Kidney (tissue), 14 donors: Measurements from ENCODE around the gene PIK3R1. TPM values are rescaled to one million over a fixed set of nuclear protein-coding genes. Genes with fewer than 3 reads are reported as not detected.

Experiments used
- DNase-seq, 5 donors: peaks; one replicate each; pipeline ENCODE4 v3.0.0-alpha.2; 2013 to 2020
- FAIRE-seq: peaks from 2 replicates; lab custom pipeline; 2012; peaks lifted over from hg19 to GRCh38; lab: Jason Lieb, UNC
- H3K27ac ChIP-seq, 2 donors: one replicate each; pipeline ENCODE4 v1.7.0; 2013; ENCODE audit warnings: low read depth in 2 of 2, low read length in 2 of 2, inconsistent platforms in 1 of 2
- H3K27me3 ChIP-seq: one replicate; pipeline ENCODE4 v1.7.1; 2013; ENCODE audit warnings: low read length, inconsistent platforms; ENCODE audit not compliant: control insufficient read depth, insufficient read depth
- H3K36me3 ChIP-seq, 3 donors: one replicate each; pipeline versions ENCODE4 v1.7.0 to v1.7.1; 2013; ENCODE audit warnings: low read length in 3 of 3, control low read depth in 1 of 3, inconsistent platforms in 1 of 3; ENCODE audit not compliant: insufficient read depth in 3 of 3, control insufficient read depth in 2 of 3
- H3K4me1 ChIP-seq, 3 donors: one replicate each; pipeline versions ENCODE4 v1.7.0 to v1.7.1; 2013; ENCODE audit warnings: low read length in 3 of 3, inconsistent platforms in 1 of 3, low read depth in 1 of 3; ENCODE audit not compliant: control insufficient read depth in 2 of 3, insufficient read depth in 2 of 3
- H3K4me3 ChIP-seq, 3 donors: one replicate each; pipeline versions ENCODE4 v1.7.0 to v1.8.1; 2013; ENCODE audit warnings: low read length in 3 of 3, control low read depth in 1 of 3, inconsistent platforms in 1 of 3
- H3K9ac ChIP-seq, 3 donors: one replicate each; pipeline versions ENCODE4 v1.7.0 to v1.7.1; 2013; ENCODE audit warnings: low read length in 3 of 3, control low read depth in 1 of 3, inconsistent platforms in 1 of 3
- H3K9me3 ChIP-seq, 3 donors: one replicate each; pipeline versions ENCODE4 v1.7.0 to v1.7.1; 2013; ENCODE audit warnings: low read length in 3 of 3, control low read depth in 1 of 3, inconsistent platforms in 1 of 3; ENCODE audit not compliant: control insufficient read depth in 2 of 3, insufficient read depth in 1 of 3
- intact Hi-C: fragments of 100-400 bp; cut with DNase I; formaldehyde crosslinking; loops from one replicate; pipeline ENCODE4 v1.11.1; 2022
- polyA plus RNA-seq: library from polyadenylated mRNA; stranded (reverse); fragments of 350-450 nt; fragmentation: Illumina TruSeq; extraction: RNeasy Lipid Tissue Mini Kit (QIAGEN cat#74804); gene quantifications from one replicate; pipeline ENCODE4 v1.2.3, GENCODE V29; 2014; ENCODE audit warnings: low read depth, low replicate concordance; ENCODE audit not compliant: insufficient read depth
- total RNA-seq: library from RNA; stranded (reverse); fragmentation: NEBNext Ultra II Directional; extraction: Animal tissue kit (Norgen Biotek cat#: 25700); gene quantifications from one replicate; pipeline ENCODE4 v1.2.1, GENCODE V29; 2021
- TF ChIP-seq, protein P1 (sequence below): IDR thresholded peaks from 3 replicates; pipeline ENCODE4 v1.5.1; 2012; ENCODE audit warnings: mild to moderate bottlenecking, moderate library complexity, borderline replicate concordance; ENCODE audit not compliant: insufficient read depth; ENCODE audit errors: extremely low read depth
- donor health status: control.
- donor health status: control.
- donor health status: control.
- donor health status: control.
- donor health status: control.
- donor health status: DM: yes; HTN: yes; CAD: no.
- donor health status: Normal renal cell carcinoma (clear cell type).

PIK3R1 gene
- total and polyA plus RNA-seq, 2 donors from 2014 or later: 26.6 to 138 TPM

DNA sequence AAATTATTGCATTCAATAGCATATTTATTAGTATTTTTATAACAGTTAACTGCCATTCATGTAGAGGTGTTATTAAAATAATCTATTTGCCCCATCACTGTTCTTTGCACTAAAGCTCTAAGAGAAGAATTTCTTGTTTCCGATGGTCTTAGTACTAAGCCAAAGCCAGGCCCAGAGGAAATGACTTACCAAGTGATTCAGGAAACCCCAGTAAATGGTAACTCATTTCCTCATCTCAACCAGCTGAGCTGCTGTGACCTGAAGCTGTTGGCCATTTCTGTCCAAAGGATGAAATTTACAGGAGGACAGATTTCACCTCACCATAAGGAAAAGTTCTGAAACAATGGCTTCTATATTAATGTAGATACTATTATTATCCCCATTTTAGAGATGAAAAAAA lies 117.0 kb downstream of the PIK3R1 start:
- H3K27ac ChIP-seq: no peak overlapping the region
- no peaks in the 10 kb centered on the region for H3K27me3 ChIP-seq
- DNase-seq (no peak), FAIRE-seq (no peak)
- intact Hi-C loops: no loop called here
- TF ChIP-seq, protein P1, sequence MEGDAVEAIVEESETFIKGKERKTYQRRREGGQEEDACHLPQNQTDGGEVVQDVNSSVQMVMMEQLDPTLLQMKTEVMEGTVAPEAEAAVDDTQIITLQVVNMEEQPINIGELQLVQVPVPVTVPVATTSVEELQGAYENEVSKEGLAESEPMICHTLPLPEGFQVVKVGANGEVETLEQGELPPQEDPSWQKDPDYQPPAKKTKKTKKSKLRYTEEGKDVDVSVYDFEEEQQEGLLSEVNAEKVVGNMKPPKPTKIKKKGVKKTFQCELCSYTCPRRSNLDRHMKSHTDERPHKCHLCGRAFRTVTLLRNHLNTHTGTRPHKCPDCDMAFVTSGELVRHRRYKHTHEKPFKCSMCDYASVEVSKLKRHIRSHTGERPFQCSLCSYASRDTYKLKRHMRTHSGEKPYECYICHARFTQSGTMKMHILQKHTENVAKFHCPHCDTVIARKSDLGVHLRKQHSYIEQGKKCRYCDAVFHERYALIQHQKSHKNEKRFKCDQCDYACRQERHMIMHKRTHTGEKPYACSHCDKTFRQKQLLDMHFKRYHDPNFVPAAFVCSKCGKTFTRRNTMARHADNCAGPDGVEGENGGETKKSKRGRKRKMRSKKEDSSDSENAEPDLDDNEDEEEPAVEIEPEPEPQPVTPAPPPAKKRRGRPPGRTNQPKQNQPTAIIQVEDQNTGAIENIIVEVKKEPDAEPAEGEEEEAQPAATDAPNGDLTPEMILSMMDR: no peak
- H3K4me3 ChIP-seq: no peak overlapping the region
- no peaks in the 10 kb centered on the region for H3K4me1 ChIP-seq
- no peaks in the 10 kb centered on the region for H3K9me3 ChIP-seq
- H3K36me3 ChIP-seq: no peaks in the 10 kb centered on the region
- no peak overlapping the region for H3K9ac ChIP-seq

DNA sequence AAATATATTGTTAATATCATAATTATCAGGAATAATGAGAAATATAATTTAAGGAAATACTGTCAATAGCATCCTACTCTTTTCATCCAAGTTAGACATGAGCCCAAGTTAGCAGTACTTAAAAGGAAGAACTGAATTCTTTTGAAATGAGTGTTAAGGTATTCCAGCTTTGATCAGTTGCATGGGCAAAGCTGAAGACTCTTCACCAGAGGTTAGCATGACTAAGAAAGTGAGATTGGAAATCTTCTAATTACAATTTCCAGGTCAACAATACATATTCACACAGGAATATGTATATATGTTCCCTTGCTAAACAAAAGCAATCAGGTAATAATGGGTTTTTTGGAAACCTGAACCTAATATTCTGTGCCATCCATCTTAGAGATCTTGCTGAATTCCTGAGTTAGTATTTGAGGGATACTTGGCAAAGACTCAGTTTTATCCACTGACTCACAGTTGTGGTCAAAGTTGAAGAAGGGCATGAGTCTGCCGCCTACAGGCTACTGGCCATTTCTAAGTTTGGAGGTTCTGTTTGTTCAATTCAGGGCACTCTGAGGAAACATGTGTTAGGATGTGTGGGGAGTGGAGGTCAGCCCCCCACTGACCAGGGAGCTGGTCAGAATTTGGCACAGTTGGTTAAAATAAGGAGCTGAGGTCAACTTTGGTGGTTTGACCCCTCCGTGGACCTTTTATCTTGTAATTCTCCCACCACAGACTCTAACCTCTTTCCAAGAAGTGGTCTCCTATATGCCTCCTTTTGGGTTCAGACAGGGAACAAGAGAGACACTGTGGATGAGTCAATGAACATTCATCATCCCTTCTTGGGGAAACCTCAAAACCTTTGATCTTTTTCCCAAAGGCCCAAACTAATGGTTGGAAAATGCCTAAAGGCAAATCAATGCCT lies 118.3 kb downstream of the PIK3R1 start:
- no peaks in the 10 kb centered on the region for H3K36me3 ChIP-seq
- intact Hi-C loops: no loop called here
- H3K9me3 ChIP-seq: no peaks in the 10 kb centered on the region
- FAIRE-seq (no peak), DNase-seq (no peak)
- H3K4me3 ChIP-seq: no peak overlapping the region
- H3K9ac ChIP-seq: no peak overlapping the region
- no peak overlapping the region for H3K27ac ChIP-seq
- TF ChIP-seq, protein P1: peak; percentile 11
- no peaks in the 10 kb centered on the region for H3K4me1 ChIP-seq
- H3K27me3 ChIP-seq: no peaks in the 10 kb centered on the region

DNA sequence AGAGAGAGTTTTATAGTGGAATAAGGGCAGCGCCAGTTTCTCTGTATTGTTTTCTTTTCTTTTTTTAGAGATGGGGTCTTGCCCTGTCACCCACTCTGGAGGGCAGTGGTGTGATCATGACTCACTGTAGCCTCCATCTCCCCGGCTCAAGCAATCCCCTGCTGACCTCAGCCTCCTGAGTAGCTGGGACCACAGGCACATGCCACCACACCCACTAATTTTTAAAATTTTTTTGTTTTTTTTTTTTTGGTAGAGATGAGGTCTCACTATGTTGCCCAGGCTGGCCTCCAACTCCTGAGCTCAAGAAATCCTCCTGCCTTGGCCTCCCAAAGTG lies 119.0 kb downstream of the PIK3R1 start:
- Histone ChIP-seq H3K27me3 (no peaks in the 10 kb centered on the region), H3K36me3 (no peaks in the 10 kb centered on the region), H3K9ac (no peak overlapping the region), H3K9me3 (no peaks in the 10 kb centered on the region), H3K27ac (no peak overlapping the region), H3K4me3 (no peak overlapping the region), H3K4me1 (no peaks in the 10 kb centered on the region)
- no peak for FAIRE-seq
- TF ChIP-seq, protein P1: no peak
- DNase-seq: no peak
- intact Hi-C loops: no loop called here

DNA sequence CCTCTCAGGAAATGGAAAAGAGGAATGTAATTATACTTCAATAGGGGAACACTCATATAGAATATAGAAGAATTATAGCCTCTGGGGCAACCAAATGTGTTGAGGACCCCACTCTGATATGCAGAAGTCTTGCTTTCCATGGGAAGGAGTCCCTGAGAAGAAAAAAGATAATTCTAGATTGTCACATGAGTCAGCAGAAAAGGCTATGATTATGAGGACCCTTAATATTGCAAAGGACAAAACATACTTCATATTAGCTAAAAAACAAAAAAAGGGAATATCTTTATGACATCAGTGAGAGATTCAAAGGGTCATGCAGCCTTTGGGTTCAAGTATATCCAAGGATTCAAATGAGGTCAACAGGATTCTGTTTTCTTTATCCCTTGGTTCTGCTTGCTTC lies 119.5 kb downstream of the PIK3R1 start:
- intact Hi-C loops: no loop called here
- Histone ChIP-seq H3K27me3 (no peaks in the 10 kb centered on the region), H3K27ac (no peak overlapping the region), H3K9me3 (no peaks in the 10 kb centered on the region), H3K36me3 (no peaks in the 10 kb centered on the region), H3K9ac (no peak overlapping the region), H3K4me1 (no peaks in the 10 kb centered on the region), H3K4me3 (no peak overlapping the region)
- FAIRE-seq: no peak
- TF ChIP-seq, protein P1: no peak
- DNase-seq: no peak
